ENCODE measurements around the gene CTNNA1. TPM values are rescaled to one million over a fixed set of nuclear protein-coding genes. Genes with fewer than 3 reads are reported as not detected.

The CTNNA1 gene
- total RNA-seq, 1 donor from 2014 or later, result 282 TPM

- peaks cover 13% of the 10 kb centered on the region for H3K4me1 Mint-ChIP-seq
Measured at GRCh38 chr5:138849439-138849838, 96.2 kb downstream of the CTNNA1 start.

DNA sequence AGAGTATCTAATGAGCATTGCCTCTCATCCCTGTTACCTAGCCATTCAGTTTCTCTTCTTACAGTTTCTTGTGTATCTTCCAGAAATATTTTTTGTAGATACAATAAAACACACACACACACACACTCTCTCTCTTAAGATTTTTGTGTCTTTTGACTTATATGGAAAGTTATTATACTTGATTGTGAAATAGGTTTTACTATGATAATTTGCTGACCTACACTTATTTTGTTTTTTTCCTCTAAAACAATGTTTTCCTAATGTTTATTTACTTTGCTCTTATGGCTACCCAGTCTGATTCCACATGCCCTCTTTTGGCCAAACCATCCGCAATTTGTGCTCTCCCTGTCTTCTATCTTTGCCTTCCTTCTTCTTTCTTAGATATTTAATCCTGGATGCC is 96.7 kb downstream of the CTNNA1 start:
- H3K27me3 Mint-ChIP-seq (ENCODE audit: low read depth), result no peaks in the 10 kb centered on the region
- H3K4me1 Mint-ChIP-seq, result peaks cover 8% of the 10 kb centered on the region
- no peak overlapping the region for H3K4me3 Mint-ChIP-seq
- DNase-seq (ENCODE audit: low read depth, low spot score), result no peak
- H3K36me3 Mint-ChIP-seq (ENCODE audit: low read depth), result no peaks in the 10 kb centered on the region
- TF ChIP-seq, protein P1, sequence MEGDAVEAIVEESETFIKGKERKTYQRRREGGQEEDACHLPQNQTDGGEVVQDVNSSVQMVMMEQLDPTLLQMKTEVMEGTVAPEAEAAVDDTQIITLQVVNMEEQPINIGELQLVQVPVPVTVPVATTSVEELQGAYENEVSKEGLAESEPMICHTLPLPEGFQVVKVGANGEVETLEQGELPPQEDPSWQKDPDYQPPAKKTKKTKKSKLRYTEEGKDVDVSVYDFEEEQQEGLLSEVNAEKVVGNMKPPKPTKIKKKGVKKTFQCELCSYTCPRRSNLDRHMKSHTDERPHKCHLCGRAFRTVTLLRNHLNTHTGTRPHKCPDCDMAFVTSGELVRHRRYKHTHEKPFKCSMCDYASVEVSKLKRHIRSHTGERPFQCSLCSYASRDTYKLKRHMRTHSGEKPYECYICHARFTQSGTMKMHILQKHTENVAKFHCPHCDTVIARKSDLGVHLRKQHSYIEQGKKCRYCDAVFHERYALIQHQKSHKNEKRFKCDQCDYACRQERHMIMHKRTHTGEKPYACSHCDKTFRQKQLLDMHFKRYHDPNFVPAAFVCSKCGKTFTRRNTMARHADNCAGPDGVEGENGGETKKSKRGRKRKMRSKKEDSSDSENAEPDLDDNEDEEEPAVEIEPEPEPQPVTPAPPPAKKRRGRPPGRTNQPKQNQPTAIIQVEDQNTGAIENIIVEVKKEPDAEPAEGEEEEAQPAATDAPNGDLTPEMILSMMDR (conservative IDR thresholded peaks at IDR 0.05), result no peak
- H3K9me3 Mint-ChIP-seq, result no peaks in the 10 kb centered on the region
- no peak overlapping the region for H3K27ac Mint-ChIP-seq (ENCODE audit: unreplicated experiment)

More at GRCh38 chr5:138849439-138849838, 96.2 kb downstream of the CTNNA1 start:
- no peak overlapping the region for H3K4me3 Mint-ChIP-seq
- no peak for DNase-seq (ENCODE audit: low read depth, low spot score)
- no peaks in the 10 kb centered on the region for H3K36me3 Mint-ChIP-seq (ENCODE audit: low read depth)
- H3K9me3 Mint-ChIP-seq, result no peaks in the 10 kb centered on the region
- H3K27ac Mint-ChIP-seq (ENCODE audit: unreplicated experiment), result peak overlapping the region; percentile 83
- H3K27me3 Mint-ChIP-seq (ENCODE audit: low read depth), result no peaks in the 10 kb centered on the region
- TF ChIP-seq, protein P1 (conservative IDR thresholded peaks at IDR 0.05), result no peak

GRCh38 chr5:138850865-138851435 is 97.7 kb downstream of the CTNNA1 start:
- H3K9me3 Mint-ChIP-seq, result no peaks in the 10 kb centered on the region
- no peak overlapping the region for H3K4me3 Mint-ChIP-seq
- TF ChIP-seq, protein P1 (conservative IDR thresholded peaks at IDR 0.05), result no peak
- peaks cover 5% of the 10 kb centered on the region for H3K4me1 Mint-ChIP-seq
- H3K36me3 Mint-ChIP-seq (ENCODE audit: low read depth), result no peaks in the 10 kb centered on the region
- H3K27me3 Mint-ChIP-seq (ENCODE audit: low read depth), result no peaks in the 10 kb centered on the region
- DNase-seq (ENCODE audit: low read depth, low spot score), result no peak
- no peak overlapping the region for H3K27ac Mint-ChIP-seq (ENCODE audit: unreplicated experiment)

- H3K27ac Mint-ChIP-seq (ENCODE audit: unreplicated experiment), result no peak overlapping the region
- H3K9me3 Mint-ChIP-seq, result no peaks in the 10 kb centered on the region
- H3K27me3 Mint-ChIP-seq (ENCODE audit: low read depth), result no peaks in the 10 kb centered on the region
- no peak overlapping the region for H3K4me3 Mint-ChIP-seq
- H3K4me1 Mint-ChIP-seq, result peaks cover 5% of the 10 kb centered on the region
- TF ChIP-seq, protein P1 (conservative IDR thresholded peaks at IDR 0.05), result no peak
- no peak for DNase-seq (ENCODE audit: low read depth, low spot score)
- no peaks in the 10 kb centered on the region for H3K36me3 Mint-ChIP-seq (ENCODE audit: low read depth)
Measured at GRCh38 chr5:138853132-138853531, 99.9 kb downstream of the CTNNA1 start.

DNA sequence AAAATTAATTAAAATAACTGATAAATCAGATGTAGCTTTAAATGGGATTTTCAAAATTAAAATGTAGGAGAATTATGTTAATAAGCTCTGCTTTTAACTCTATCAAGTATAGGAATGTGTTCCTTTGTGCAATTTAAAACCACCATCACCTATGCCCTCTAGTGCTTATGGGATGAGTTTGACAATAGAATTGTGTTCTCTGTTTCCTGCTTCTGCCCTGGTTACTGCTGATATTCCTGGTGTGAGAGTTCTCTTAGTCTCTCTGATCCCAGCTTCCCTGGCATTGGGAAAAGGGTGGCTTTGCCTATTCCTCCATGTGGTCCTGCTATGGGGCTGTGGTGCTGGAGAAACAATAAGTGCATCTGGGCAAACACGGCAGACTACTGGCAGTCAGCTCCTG is 113.8 kb downstream of the CTNNA1 start:
- DNase-seq (ENCODE audit: low read depth, low spot score), result no peak
- Mint-ChIP-seq H3K36me3 (ENCODE audit: low read depth) (peaks cover 28% of the 10 kb centered on the region), H3K9me3 (peaks cover 4% of the 10 kb centered on the region), H3K27ac (ENCODE audit: unreplicated experiment) (no peak overlapping the region), H3K4me1 (peaks cover 42% of the 10 kb centered on the region), H3K27me3 (ENCODE audit: low read depth) (no peaks in the 10 kb centered on the region), H3K4me3 (no peak overlapping the region)
- TF ChIP-seq, protein P1 (conservative IDR thresholded peaks at IDR 0.05), result no peak
